Immature natural killer cell (primary cell): ENCODE data around the gene KCTD14. TPM values are rescaled to one million over a fixed set of nuclear protein-coding genes. Genes with fewer than 3 reads are reported as not detected.
"Not testable (repeated sequence)": the region's sequence is repeated elsewhere in the genome, so short reads cannot be mapped to it uniquely, and the experiment has no call there.

Experiments
- DNase-seq, 3 donors: peaks; one replicate each; pipeline ENCODE4 v3.0.0; 2022; ENCODE audit warnings: mixed read lengths in 1 of 3
- H3K27ac Mint-ChIP-seq, 6 donors: one replicate each; pipeline ENCODE4 v1.8.0; 2020; ENCODE audit warnings: mixed read lengths in 6 of 6, mild to moderate bottlenecking in 5 of 6, inconsistent platforms in 4 of 6, moderate library complexity in 3 of 6
- H3K27me3 Mint-ChIP-seq, 3 donors: one replicate each; pipeline ENCODE4 v1.8.0; 2020 to 2021; ENCODE audit warnings: low read depth in 3 of 3, mild to moderate bottlenecking in 3 of 3, mixed read lengths in 3 of 3, moderate library complexity in 3 of 3, inconsistent platforms in 1 of 3
- H3K36me3 Mint-ChIP-seq, 3 donors: one replicate each; pipeline ENCODE4 v1.8.0; 2020; ENCODE audit warnings: mixed read lengths in 3 of 3, inconsistent platforms in 2 of 3, mild to moderate bottlenecking in 2 of 3
- H3K4me1 Mint-ChIP-seq, 2 donors: one replicate each; pipeline ENCODE4 v1.8.0; 2020; ENCODE audit warnings: inconsistent platforms in 2 of 2, mild to moderate bottlenecking in 2 of 2, mixed read lengths in 2 of 2, moderate library complexity in 1 of 2
- H3K4me3 Mint-ChIP-seq, 5 donors: one replicate each; pipeline ENCODE4 v1.8.0; 2020; ENCODE audit warnings: mild to moderate bottlenecking in 5 of 5, mixed read lengths in 5 of 5, inconsistent platforms in 3 of 5, moderate library complexity in 3 of 5
- H3K9me3 Mint-ChIP-seq, 6 donors: one replicate each; pipeline ENCODE4 v1.8.0; 2020; ENCODE audit warnings: mild to moderate bottlenecking in 6 of 6, mixed read lengths in 6 of 6, inconsistent platforms in 4 of 6, moderate library complexity in 3 of 6
- polyA plus RNA-seq, 3 donors: library from polyadenylated mRNA; unstranded; fragments of 300-500 nt; fragmentation: Illumina TruSeq; gene quantifications; one replicate each; pipeline ENCODE4 v1.2.3, GENCODE V29; 2021

KCTD14 gene
- polyA plus RNA-seq, 3 donors from 2014 or later = 0.82 TPM; not detected in 2

DNA sequence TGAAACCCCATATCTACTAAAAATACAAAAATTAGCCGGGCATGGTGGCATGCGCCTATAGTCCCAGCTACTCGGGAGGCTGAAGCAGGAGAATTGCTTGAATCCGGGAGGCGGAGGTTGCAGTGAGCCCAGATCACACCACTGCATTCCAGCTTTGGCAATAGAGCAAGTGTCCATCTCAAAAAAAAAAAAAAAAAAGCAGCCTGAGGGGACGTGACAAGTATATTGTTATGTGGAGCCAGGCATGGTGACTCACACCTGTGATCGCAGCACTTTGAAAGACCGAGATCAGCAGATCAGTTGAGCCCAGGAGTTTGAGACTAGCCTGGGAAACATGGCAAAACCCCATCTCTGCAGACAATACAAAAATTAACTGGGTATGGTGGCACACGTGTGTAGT, 5.3 kb upstream of the KCTD14 start:
- H3K36me3 Mint-ChIP-seq, H3K4me3 Mint-ChIP-seq, H3K9me3 Mint-ChIP-seq, H3K27ac Mint-ChIP-seq, H3K4me1 Mint-ChIP-seq, H3K27me3 Mint-ChIP-seq, DNase-seq: not testable (repeated sequence)

DNA sequence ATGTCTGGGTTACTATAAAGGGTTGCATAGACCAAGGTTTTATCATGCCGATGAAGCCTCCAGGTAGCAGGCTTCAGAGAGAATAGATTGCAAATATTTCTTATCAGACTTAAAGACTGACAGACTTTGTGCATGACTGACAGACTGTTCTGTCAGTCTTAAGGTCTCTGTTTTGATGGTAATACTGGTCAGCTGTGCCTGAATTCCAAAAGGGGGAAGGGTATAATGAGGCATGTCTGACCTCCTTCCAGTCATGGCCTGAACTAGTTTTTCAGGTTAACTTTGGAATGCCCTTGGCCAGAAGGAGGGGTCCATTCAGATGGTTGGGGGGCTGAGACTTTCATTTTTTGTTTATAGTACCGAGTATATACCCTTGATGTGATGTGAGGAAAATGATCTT, 4.7 kb upstream of the KCTD14 start:
- Mint-ChIP-seq H3K27me3 (peaks cover under 1 to 2% (median 2%) of the 10 kb centered on the region in 3 donors), H3K4me3 (no peak overlapping the region), H3K36me3 (no peaks in the 10 kb centered on the region), H3K9me3 (no peaks in the 10 kb centered on the region), H3K4me1 (peaks cover 0 to under 1% of the 10 kb centered on the region in 2 donors), H3K27ac (no peak overlapping the region)
- no peak for DNase-seq

DNA sequence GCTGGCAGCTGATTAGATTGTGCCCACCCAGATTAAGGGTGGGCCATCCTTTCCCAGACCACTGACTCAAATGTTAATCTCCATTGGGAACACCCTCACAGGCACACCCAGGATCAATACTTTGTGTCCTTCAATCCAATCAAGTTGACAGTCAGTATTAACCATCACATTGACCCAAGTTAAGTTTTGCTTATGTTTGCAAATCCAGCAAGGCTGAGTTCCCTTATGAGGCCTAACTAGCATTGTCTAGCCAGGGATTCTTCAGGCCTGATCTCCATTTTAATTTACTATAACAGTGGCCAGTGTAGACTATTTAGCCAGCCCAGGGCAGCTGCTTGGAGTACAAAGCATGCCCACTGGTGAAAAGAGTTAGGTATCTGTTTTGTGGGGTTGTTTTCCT, 2.3 kb upstream of the KCTD14 start:
- no peaks in the 10 kb centered on the region for H3K36me3 Mint-ChIP-seq
- H3K27me3 Mint-ChIP-seq = peaks cover 3 to 9% (median 4%) of the 10 kb centered on the region in 3 donors
- H3K27ac Mint-ChIP-seq = no peak overlapping the region
- H3K9me3 Mint-ChIP-seq = no peaks in the 10 kb centered on the region
- no peak for DNase-seq
- H3K4me1 Mint-ChIP-seq = peaks cover 0 to 1% of the 10 kb centered on the region in 2 donors
- H3K4me3 Mint-ChIP-seq = no peak overlapping the region

DNA sequence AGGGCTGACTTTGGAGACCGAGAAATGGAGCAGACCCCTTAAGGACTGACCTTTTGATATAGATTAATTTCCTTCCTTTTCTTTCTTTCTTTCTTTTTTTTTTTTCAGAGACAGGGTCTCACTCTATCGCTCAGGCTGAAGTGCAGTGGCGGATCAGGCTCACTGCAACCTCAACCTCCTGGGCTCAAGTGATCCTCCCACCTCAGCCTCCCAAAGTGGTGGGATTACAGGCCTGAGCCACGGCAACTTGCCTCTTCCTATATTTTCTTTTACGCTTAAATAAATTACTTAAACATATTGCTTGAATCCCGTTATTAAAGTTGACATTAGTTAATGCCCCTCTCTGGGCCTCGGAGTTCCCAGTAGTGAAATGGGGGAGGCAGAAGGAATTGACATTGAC, 350 bp upstream of the KCTD14 start:
- no peak overlapping the region for H3K4me3 Mint-ChIP-seq
- H3K27me3 Mint-ChIP-seq = peaks cover 2 to 9% (median 4%) of the 10 kb centered on the region in 3 donors
- H3K27ac Mint-ChIP-seq = no peak overlapping the region
- no peak for DNase-seq
- H3K4me1 Mint-ChIP-seq = peaks cover 0 to 1% of the 10 kb centered on the region in 2 donors
- no peaks in the 10 kb centered on the region for H3K9me3 Mint-ChIP-seq
- no peaks in the 10 kb centered on the region for H3K36me3 Mint-ChIP-seq

DNA sequence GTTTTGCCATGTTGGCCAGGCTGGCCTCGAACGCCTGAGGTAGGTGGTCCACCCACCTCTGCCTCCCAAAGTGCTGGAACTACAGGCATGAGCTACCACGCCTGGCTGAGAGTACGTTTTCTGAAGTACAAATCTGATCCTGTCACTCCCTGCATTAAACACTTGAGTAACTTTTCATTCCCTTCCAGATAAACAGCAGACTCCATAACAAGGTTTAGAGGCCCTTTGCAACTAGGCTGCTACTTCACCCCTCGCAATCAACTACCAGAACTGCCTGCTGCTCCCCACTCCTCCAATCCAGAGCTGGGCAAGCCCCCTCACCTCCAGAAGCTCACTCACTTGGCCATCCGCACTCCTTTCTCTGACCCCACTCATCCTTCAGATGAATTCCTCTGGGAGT, 1.5 kb downstream of the KCTD14 start:
- DNase-seq = no peak
- no peak overlapping the region for H3K27ac Mint-ChIP-seq
- peaks cover 2 to 9% (median 4%) of the 10 kb centered on the region in 3 donors for H3K27me3 Mint-ChIP-seq
- peaks cover 0 to 1% of the 10 kb centered on the region in 2 donors for H3K4me1 Mint-ChIP-seq
- H3K4me3 Mint-ChIP-seq = no peak overlapping the region
- no peaks in the 10 kb centered on the region for H3K36me3 Mint-ChIP-seq
- H3K9me3 Mint-ChIP-seq = no peaks in the 10 kb centered on the region

DNA sequence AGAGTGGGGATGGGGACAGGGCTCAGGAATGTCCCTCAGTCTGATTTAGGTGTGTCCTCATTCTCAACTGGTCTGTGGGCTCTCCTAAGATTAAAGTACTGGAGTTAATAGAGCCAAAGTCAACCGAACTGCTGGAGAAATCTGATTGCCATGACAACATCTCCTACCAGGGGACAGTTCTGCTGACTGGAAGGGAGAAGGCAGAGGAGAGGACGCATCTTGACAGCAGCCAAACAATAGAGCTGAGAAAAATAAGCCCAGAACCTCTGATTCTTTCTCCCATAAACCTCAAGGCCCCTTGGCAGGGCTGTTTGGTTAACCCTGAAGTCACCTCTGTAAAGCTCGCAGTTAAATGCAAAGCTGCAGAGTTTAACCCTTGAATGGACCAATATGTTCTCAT, 2.8 kb downstream of the KCTD14 start:
- peaks cover 0 to 1% of the 10 kb centered on the region in 2 donors for H3K4me1 Mint-ChIP-seq
- no peak overlapping the region for H3K27ac Mint-ChIP-seq
- no peaks in the 10 kb centered on the region for H3K9me3 Mint-ChIP-seq
- no peak for DNase-seq
- peaks cover 2 to 9% (median 4%) of the 10 kb centered on the region in 3 donors for H3K27me3 Mint-ChIP-seq
- H3K4me3 Mint-ChIP-seq = no peak overlapping the region
- H3K36me3 Mint-ChIP-seq = no peaks in the 10 kb centered on the region

DNA sequence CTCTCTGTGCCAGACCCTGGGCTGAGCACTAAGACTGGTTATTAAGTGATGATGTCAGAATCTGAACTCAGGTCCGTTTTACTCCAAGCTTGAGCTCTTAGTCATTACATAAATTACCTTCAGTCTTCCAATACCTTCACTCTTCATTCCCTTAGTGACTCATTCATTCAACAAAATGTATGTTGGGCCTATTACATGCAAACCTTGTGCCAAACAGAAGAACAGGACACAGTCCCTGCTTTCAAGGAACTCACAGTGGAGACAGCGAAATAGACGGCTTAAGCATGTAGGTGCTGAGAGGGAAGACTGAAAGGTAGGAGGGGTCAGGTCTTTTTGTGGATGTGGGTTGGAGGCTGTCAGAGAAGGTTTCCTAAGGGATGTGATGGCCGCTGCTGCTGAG, 3.3 kb downstream of the KCTD14 start:
- Mint-ChIP-seq H3K27me3 (peaks cover 2 to 9% (median 4%) of the 10 kb centered on the region in 3 donors), H3K9me3 (no peaks in the 10 kb centered on the region), H3K36me3 (no peaks in the 10 kb centered on the region), H3K4me3 (no peak overlapping the region), H3K27ac (no peak overlapping the region), H3K4me1 (peaks cover 0 to 1% of the 10 kb centered on the region in 2 donors)
- no peak for DNase-seq

DNA sequence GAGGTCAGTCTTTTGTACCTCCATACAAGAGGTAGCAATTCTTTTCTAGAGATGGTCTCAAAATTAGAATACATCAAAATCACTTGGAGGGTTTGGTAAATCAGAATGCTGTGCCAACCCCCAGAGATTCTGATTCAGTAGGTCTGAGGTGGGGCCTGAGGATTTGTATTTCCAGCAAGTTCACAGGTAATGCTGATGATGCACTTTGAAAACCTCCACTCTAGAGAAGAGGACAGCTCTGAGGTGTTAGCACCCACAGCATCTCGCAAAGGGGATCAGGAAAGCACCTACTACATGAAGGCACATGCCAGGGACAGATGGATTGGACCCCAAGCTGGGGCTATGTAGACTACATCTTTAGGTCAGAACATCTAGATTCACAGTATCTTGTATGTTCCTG, 7.2 kb downstream of the KCTD14 start:
- no peak for DNase-seq
- Mint-ChIP-seq H3K4me3 (no peak overlapping the region), H3K36me3 (no peaks in the 10 kb centered on the region), H3K4me1 (no peaks in the 10 kb centered on the region), H3K27me3 (peaks cover 0 to 3% (median 0%) of the 10 kb centered on the region in 3 donors), H3K9me3 (no peaks in the 10 kb centered on the region), H3K27ac (no peak overlapping the region)

DNA sequence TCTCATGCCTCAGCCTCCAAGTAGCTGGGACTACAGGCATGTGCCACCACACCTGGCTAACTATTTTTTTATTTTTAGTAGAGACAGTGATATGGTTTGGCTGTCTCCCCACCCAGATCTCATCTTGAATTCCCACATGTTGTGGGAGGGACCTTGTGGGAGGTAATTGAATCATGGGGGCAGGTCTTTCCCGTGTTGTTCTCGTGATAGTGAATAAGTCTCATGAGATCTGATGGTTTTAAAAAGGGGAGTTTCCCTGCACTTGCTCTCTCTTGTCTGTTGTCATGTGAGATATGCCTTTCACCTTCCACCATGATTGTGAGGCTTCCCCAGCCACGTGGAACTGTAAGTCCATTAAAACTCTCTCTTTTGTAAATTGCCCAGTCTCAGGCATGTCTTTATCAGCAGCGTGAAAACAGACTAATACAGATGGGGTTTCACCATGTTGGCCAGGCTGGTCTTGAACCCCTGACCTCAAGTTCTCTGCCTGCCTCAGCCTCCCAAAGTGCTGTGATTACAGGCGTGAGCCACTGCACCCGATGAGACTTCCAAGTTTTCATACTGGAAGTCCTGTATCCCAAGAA, 8.0 kb downstream of the KCTD14 start:
- not testable (repeated sequence) for H3K9me3 Mint-ChIP-seq, H3K4me3 Mint-ChIP-seq, H3K4me1 Mint-ChIP-seq, DNase-seq, H3K36me3 Mint-ChIP-seq, H3K27me3 Mint-ChIP-seq
- peak overlapping the region in 1 of 6 donors; percentile 76 for H3K27ac Mint-ChIP-seq

DNA sequence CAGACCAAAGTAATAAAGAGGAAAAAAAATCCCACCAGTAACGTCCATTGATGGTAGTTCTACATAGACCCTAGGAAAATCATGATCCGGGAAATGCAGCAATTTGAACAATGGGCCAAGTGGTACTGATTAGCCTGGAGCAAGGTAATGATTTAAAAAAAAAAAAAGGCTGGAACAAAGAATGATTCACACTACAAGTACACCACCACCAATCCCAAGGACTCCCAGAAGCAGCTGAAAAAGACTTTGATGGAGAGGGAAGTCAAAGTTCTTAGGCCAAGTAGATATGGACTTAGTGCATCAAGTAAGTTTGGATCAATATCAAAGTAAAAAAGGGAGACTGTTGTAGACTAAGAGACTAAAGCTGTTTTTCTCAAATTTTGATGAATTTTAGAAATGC, 11.8 kb downstream of the KCTD14 start:
- peaks cover 3 to 5% (median 3%) of the 10 kb centered on the region in 3 donors for H3K27me3 Mint-ChIP-seq
- DNase-seq = no peak
- H3K4me3 Mint-ChIP-seq = no peak overlapping the region
- H3K36me3 Mint-ChIP-seq = no peaks in the 10 kb centered on the region
- H3K27ac Mint-ChIP-seq = no peak overlapping the region
- no peaks in the 10 kb centered on the region for H3K4me1 Mint-ChIP-seq
- H3K9me3 Mint-ChIP-seq = no peaks in the 10 kb centered on the region

DNA sequence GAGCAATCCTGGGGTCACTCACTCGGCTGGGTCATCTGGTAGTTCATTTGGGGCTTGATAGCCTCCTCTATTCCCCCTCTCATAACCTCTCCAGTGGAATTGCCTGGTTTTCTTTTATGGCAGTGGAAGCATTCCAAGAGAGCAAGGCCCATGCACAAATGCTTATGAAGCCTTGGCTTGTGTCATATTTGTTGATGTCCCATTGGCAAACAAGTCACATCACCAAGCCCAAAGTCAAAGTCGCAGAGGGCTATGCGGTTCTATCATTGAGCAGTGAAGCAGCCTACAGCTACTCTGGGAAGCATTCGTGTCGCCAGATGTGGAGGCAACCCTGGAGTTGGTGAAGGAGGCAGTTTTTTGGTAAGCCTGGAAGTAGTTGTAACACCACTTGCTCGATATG, 12.3 kb downstream of the KCTD14 start:
- H3K27me3 Mint-ChIP-seq = peaks cover 3 to 5% (median 3%) of the 10 kb centered on the region in 3 donors
- no peak for DNase-seq
- no peak overlapping the region for H3K27ac Mint-ChIP-seq
- no peaks in the 10 kb centered on the region for H3K36me3 Mint-ChIP-seq
- no peak overlapping the region for H3K4me3 Mint-ChIP-seq
- no peaks in the 10 kb centered on the region for H3K9me3 Mint-ChIP-seq
- no peaks in the 10 kb centered on the region for H3K4me1 Mint-ChIP-seq

DNA sequence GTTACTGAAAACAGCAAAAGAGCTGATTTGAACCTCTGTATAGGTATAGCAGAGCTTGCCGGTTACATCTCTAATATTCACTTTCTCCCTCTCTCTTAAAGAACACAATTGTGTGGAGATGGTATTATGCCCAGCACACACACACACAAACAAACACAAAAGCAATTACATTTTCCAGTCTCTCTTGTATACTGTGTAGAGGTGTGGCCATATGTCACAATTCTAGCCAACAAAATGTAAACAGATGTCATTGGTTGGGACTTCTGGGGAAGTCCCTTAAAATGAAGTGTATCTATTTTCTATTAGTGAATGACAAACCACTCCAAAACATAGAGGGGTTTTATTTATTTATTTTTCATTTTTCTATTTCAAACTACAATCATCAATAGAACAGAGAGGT, 12.8 kb downstream of the KCTD14 start:
- H3K4me3 Mint-ChIP-seq = no peak overlapping the region
- H3K36me3 Mint-ChIP-seq = no peaks in the 10 kb centered on the region
- H3K27ac Mint-ChIP-seq = no peak overlapping the region
- H3K9me3 Mint-ChIP-seq = no peaks in the 10 kb centered on the region
- H3K27me3 Mint-ChIP-seq = peaks cover 3 to 5% (median 3%) of the 10 kb centered on the region in 3 donors
- no peak for DNase-seq
- no peaks in the 10 kb centered on the region for H3K4me1 Mint-ChIP-seq

DNA sequence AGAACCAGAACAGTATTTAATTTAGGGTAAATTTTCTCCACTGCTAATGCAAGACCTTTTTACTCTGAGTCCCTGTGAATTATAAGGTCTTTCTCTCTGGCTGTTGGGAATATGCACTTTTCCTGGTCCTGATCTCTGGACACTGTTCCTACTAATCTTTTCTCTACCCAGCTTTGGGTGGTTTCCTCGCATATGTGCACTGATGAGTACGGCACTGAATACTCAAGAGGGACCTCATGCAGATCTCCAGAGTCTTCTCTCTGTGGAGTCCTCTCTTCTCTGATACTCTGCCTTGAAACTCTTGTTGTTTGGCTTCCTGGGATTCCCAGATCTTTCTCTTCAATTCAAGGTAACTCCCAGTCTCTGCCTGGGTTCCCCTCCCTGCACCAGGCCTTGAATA, 14.0 kb downstream of the KCTD14 start:
- DNase-seq = no peak
- H3K27ac Mint-ChIP-seq = no peak overlapping the region
- H3K4me3 Mint-ChIP-seq = no peak overlapping the region
- no peaks in the 10 kb centered on the region for H3K9me3 Mint-ChIP-seq
- H3K27me3 Mint-ChIP-seq = peaks cover 3 to 5% (median 3%) of the 10 kb centered on the region in 3 donors
- H3K36me3 Mint-ChIP-seq = no peaks in the 10 kb centered on the region
- H3K4me1 Mint-ChIP-seq = no peaks in the 10 kb centered on the region

DNA sequence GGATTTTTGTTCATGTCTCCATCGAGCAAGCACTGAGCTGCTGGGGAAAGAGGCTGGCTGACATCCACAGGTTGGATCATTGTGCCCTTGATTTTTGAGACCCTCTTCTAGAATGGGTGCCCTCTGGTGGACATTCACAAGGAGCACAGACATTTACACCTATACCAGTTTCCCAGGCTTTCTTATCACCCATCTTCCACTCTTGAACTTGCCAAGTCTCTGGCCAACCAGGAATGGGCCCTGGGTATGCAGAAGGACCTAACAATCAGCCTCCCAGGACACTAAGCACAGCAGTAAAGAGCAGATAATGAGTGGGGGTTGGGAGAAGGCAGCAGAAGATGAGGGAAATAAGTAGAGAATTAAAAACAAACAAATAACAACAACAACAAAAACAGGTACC, 22.9 kb downstream of the KCTD14 start:
- no peaks in the 10 kb centered on the region for H3K9me3 Mint-ChIP-seq
- H3K27me3 Mint-ChIP-seq = peaks cover 0 to 2% (median 0%) of the 10 kb centered on the region in 3 donors
- peak; percentile 30 to 40 (median 34) for DNase-seq
- peaks cover 2 to 3% of the 10 kb centered on the region in 2 donors for H3K4me1 Mint-ChIP-seq
- no peak overlapping the region for H3K4me3 Mint-ChIP-seq
- H3K36me3 Mint-ChIP-seq = no peaks in the 10 kb centered on the region
- no peak overlapping the region for H3K27ac Mint-ChIP-seq

DNA sequence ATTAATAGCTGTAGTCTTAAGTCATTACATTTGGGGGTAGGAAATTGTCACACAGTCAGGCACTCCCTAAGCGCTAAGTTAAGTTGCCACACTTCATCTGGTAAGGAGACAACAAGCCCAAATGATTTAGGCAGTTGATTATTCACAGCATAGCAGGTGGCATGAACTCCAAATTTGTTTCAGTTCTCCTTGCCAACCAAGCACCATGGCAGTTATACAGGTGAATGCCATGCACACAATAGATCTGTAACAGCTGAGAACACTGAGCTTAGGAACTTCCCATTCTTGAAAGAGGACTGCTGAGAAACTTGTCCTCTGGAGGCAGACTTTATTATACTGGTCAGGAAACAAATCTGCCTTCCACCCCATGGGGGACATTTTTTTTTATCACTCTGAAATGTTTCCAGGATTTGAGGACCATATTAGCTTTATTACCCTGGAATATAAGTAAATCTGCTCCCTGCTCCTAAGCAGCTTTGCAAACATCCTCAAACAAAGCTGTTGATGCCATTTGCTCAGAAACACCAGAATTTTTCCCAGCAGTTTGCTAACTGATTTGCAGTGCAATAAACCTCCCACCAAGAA, 23.5 kb downstream of the KCTD14 start:
- Mint-ChIP-seq H3K27me3 (peaks cover 2 to 8% (median 3%) of the 10 kb centered on the region in 3 donors), H3K4me3 (no peak overlapping the region), H3K4me1 (peaks cover 7 to 9% of the 10 kb centered on the region in 2 donors), H3K27ac (no peak overlapping the region), H3K9me3 (no peaks in the 10 kb centered on the region), H3K36me3 (no peaks in the 10 kb centered on the region)
- DNase-seq = no peak
